MM.1S (cell line): Measurements from ENCODE around the gene WDR75.

Source experiments
- CTCF ChIP-seq: fragments of 300-600 bp; sonication (generic); IDR thresholded peaks from 2 replicates; pipeline ENCODE4 v1.5.1; 2016; ENCODE audit warnings: antibody characterized with exemption, low read length, mixed read lengths
- EZH2 ChIP-seq: fragments of 300-600 bp; sonication (generic); optimal IDR thresholded peaks from 2 replicates; pipeline ENCODE3; 2017; ENCODE audit warnings: low read depth, mild to moderate bottlenecking, antibody characterized with exemption, low read length, mixed read lengths
- EZH2phosphoT487 ChIP-seq: fragments of 300-600 bp; sonication (generic); IDR thresholded peaks from 2 replicates; pipeline ENCODE4 v1.6.1; 2018; ENCODE audit warnings: antibody characterized with exemption, low read length

- TF ChIP-seq EZH2phosphoT487 (no peak), CTCF (no peak), EZH2 (no peak)
Observed at GRCh38 chr2:189402932-189403331, 38.3 kb upstream of the WDR75 start.
